ENCODE measurements around the gene CEP112. TPM values are rescaled to one million over a fixed set of nuclear protein-coding genes. Genes with fewer than 3 reads are reported as not detected.

The CEP112 gene
- total and polyA plus RNA-seq, 2 of the 13 experiments (the other 11 are each of a cell fraction or from before 2014, with no cell fraction given), result 1.2 to 3.4 TPM

- no peak overlapping the region for H3K4me2 ChIP-seq (ENCODE audit: low read depth, low read length)
- TF ChIP-seq ZNF446 (CRISPR knock-in tag; IDR thresholded peaks at IDR 0.05) (no peak), SATB2 (CRISPR knock-in tag; IDR thresholded peaks at IDR 0.05) (no peak), MAFF (IDR thresholded peaks at IDR 0.05; ENCODE audit: low read depth, low read length) (no peak), ZEB1 (IDR thresholded peaks at IDR 0.05; ENCODE audit: insufficient replicate concordance, low read depth) (no peak), NFAT5 (CRISPR knock-in tag; IDR thresholded peaks at IDR 0.05) (no peak), HNF4G (IDR thresholded peaks at IDR 0.05; ENCODE audit: borderline replicate concordance, low read depth, low read length) (no peak), HNF4G (CRISPR knock-in tag; IDR thresholded peaks at IDR 0.05; ENCODE audit: borderline replicate concordance, low read depth) (no peak), NR1H2 (CRISPR knock-in tag; IDR thresholded peaks at IDR 0.05; ENCODE audit: borderline replicate concordance, low read depth) (no peak), ZNF839 (CRISPR knock-in tag; IDR thresholded peaks at IDR 0.05; ENCODE audit: borderline replicate concordance) (no peak), ZNF225 (CRISPR knock-in tag; IDR thresholded peaks at IDR 0.05) (no peak), ZBTB7A (CRISPR knock-in tag; IDR thresholded peaks at IDR 0.05) (no peak), ZSCAN22 (CRISPR knock-in tag; IDR thresholded peaks at IDR 0.05) (no peak), RBAK (CRISPR knock-in tag; IDR thresholded peaks at IDR 0.05) (no peak), THRA (CRISPR knock-in tag; IDR thresholded peaks at IDR 0.05; ENCODE audit: borderline replicate concordance) (no peak)
- H3K79me2 ChIP-seq (ENCODE audit: insufficient read depth, low read length), result no peaks in the 10 kb centered on the region
- no peaks in the 10 kb centered on the region for H4K20me1 ChIP-seq (ENCODE audit: insufficient read depth, low read length)
- H3K9me3 ChIP-seq (ENCODE audit: low read length), result no peaks in the 10 kb centered on the region
- no peak overlapping the region for H2AFZ ChIP-seq (ENCODE audit: low read length)
- no TSS peak for BruUV-seq (replicated peaks)
- ChIA-PET CTCF (ENCODE audit: low intra/inter-chr PET ratio, low total read pairs) (no interaction called here), POLR2A (no interaction called here)
- no peak overlapping the region for H3K4me3 ChIP-seq (replicated peaks in 1 of 3; ENCODE audit: insufficient read depth in 1 of 3, low read depth in 2 of 3, low read length in 3 of 3)
- no peak for ATAC-seq
- no peak for FAIRE-seq
- no peak overlapping the region for H3K27ac ChIP-seq (ENCODE audit: extremely low read length, insufficient read depth, low read length)
- no peaks in the 10 kb centered on the region for H3K36me3 ChIP-seq (replicated peaks in 1 of 2; ENCODE audit: control insufficient read depth in 1 of 2, insufficient read depth in 2 of 2, low read length in 2 of 2)
- in situ Hi-C loops (cut with HindIII; ENCODE audit: extremely low pct_ligation_motif_present, low pct_unique_long_range_greater_than_20kb) (no loop called here), intact Hi-C loops (cut with micrococcal nuclease; ENCODE audit: unreplicated experiment) (no loop called here)
- H3K4me1 ChIP-seq (ENCODE audit: insufficient read depth, low read length), result peaks cover 8% of the 10 kb centered on the region
- no peaks in the 10 kb centered on the region for H3K27me3 ChIP-seq (ENCODE audit: control insufficient read depth in 1 of 2, insufficient read depth in 2 of 2, low read length in 2 of 2)
- H3K9ac ChIP-seq (ENCODE audit: insufficient read depth, low read depth, low read length), result no peak overlapping the region
- no peak for DNase-seq (ENCODE audit: low spot score)
Measured at GRCh38 chr17:65745241-65745640, 446.7 kb downstream of the CEP112 start.

Measured in HepG2 (cell line).